ENCODE data around the gene OVCA2.

GRCh38 chr17:2051061-2051932 lies 9.5 kb downstream of the OVCA2 start:
- TF ChIP-seq CTCF (optimal IDR thresholded peaks at IDR 0.05 in 1 of 3, IDR thresholded peaks at IDR 0.05 in 1 of 3, conservative IDR thresholded peaks at IDR 0.05 in 1 of 3; ENCODE audit: extremely low read depth in 1 of 3, insufficient read depth in 2 of 3, low read length in 3 of 3): no peak
- TF ChIP-seq EZH2 (IDR thresholded peaks at IDR 0.05; ENCODE audit: low read length): no peak

All from keratinocyte (primary cell).